Measurements from ENCODE around the gene HRCT1.

The HRCT1 gene

GRCh38 chr9:35928591-35929452 lies 22.8 kb downstream of the HRCT1 start:
- Histone ChIP-seq H4K20me1 (ENCODE audit: insufficient read depth, low read length, poor library complexity, severe bottlenecking) (no peaks in the 10 kb centered on the region), H3K9me2 (replicated peaks; ENCODE audit: low read depth, low read length) (no peaks in the 10 kb centered on the region), H3K36me3 (ENCODE audit: insufficient read depth, low read length) (no peaks in the 10 kb centered on the region), H3K27me3 (ENCODE audit: insufficient read depth, low read length, poor library complexity, severe bottlenecking) (no peaks in the 10 kb centered on the region), H3K4me1 (ENCODE audit: insufficient read depth, low read length, poor library complexity, severe bottlenecking) (peaks cover 4% of the 10 kb centered on the region), H3F3A (ENCODE audit: low read depth) (no peaks in the 10 kb centered on the region), H3K9me3 (ENCODE audit: insufficient read depth, low read depth, low read length) (no peaks in the 10 kb centered on the region), H3K4me2 (ENCODE audit: low read depth, low read length, poor library complexity, severe bottlenecking) (no peak overlapping the region), H3K9ac (ENCODE audit: low read depth, low read length, poor library complexity, severe bottlenecking) (no peak overlapping the region), H2AFZ (ENCODE audit: low read length) (no peak overlapping the region), H3K79me2 (ENCODE audit: insufficient read depth, low read length) (no peaks in the 10 kb centered on the region), H3K4me3 (ENCODE audit: low read length, poor library complexity, severe bottlenecking) (no peak overlapping the region)
- TF ChIP-seq CTCF (conservative IDR thresholded peaks at IDR 0.05; ENCODE audit: low read length) (no peak), EZH2phosphoT487 (IDR thresholded peaks at IDR 0.05; ENCODE audit: borderline replicate concordance) (no peak)

GRCh38 chr9:35929453-35929718 lies 23.4 kb downstream of the HRCT1 start:
- no peaks in the 10 kb centered on the region for H3K9me3 ChIP-seq (ENCODE audit: insufficient read depth, low read depth, low read length)
- no peaks in the 10 kb centered on the region for H4K20me1 ChIP-seq (ENCODE audit: insufficient read depth, low read length, poor library complexity, severe bottlenecking)
- TF ChIP-seq EZH2phosphoT487 (IDR thresholded peaks at IDR 0.05; ENCODE audit: borderline replicate concordance): no peak
- no peaks in the 10 kb centered on the region for H3K36me3 ChIP-seq (ENCODE audit: insufficient read depth, low read length)
- H3F3A ChIP-seq (ENCODE audit: low read depth): no peaks in the 10 kb centered on the region
- no peak overlapping the region for H3K4me2 ChIP-seq (ENCODE audit: low read depth, low read length, poor library complexity, severe bottlenecking)
- H3K4me3 ChIP-seq (ENCODE audit: low read length, poor library complexity, severe bottlenecking): no peak overlapping the region
- H3K79me2 ChIP-seq (ENCODE audit: insufficient read depth, low read length): no peaks in the 10 kb centered on the region
- no peak overlapping the region for H2AFZ ChIP-seq (ENCODE audit: low read length)
- H3K27me3 ChIP-seq (ENCODE audit: insufficient read depth, low read length, poor library complexity, severe bottlenecking): no peaks in the 10 kb centered on the region
- peaks cover 4% of the 10 kb centered on the region for H3K4me1 ChIP-seq (ENCODE audit: insufficient read depth, low read length, poor library complexity, severe bottlenecking)
- no peaks in the 10 kb centered on the region for H3K9me2 ChIP-seq (replicated peaks; ENCODE audit: low read depth, low read length)
- no peak overlapping the region for H3K9ac ChIP-seq (ENCODE audit: low read depth, low read length, poor library complexity, severe bottlenecking)

- H3K9ac ChIP-seq (ENCODE audit: low read depth, low read length, poor library complexity, severe bottlenecking): no peak overlapping the region
- no peaks in the 10 kb centered on the region for H3K9me3 ChIP-seq (ENCODE audit: insufficient read depth, low read depth, low read length)
- H2AFZ ChIP-seq (ENCODE audit: low read length): peak overlapping the region; percentile 7; the same call in 1 of the 2 replicates
- H3K27me3 ChIP-seq (ENCODE audit: insufficient read depth, low read length, poor library complexity, severe bottlenecking): no peaks in the 10 kb centered on the region
- peaks cover 4% of the 10 kb centered on the region for H3K4me1 ChIP-seq (ENCODE audit: insufficient read depth, low read length, poor library complexity, severe bottlenecking)
- TF ChIP-seq EZH2phosphoT487 (IDR thresholded peaks at IDR 0.05; ENCODE audit: borderline replicate concordance) (no peak), CTCF (conservative IDR thresholded peaks at IDR 0.05; ENCODE audit: low read length) (no peak)
- no peaks in the 10 kb centered on the region for H3F3A ChIP-seq (ENCODE audit: low read depth)
- no peak overlapping the region for H3K4me2 ChIP-seq (ENCODE audit: low read depth, low read length, poor library complexity, severe bottlenecking)
- no peaks in the 10 kb centered on the region for H3K79me2 ChIP-seq (ENCODE audit: insufficient read depth, low read length)
- no peaks in the 10 kb centered on the region for H3K9me2 ChIP-seq (replicated peaks; ENCODE audit: low read depth, low read length)
- no peaks in the 10 kb centered on the region for H3K36me3 ChIP-seq (ENCODE audit: insufficient read depth, low read length)
- no peaks in the 10 kb centered on the region for H4K20me1 ChIP-seq (ENCODE audit: insufficient read depth, low read length, poor library complexity, severe bottlenecking)
- H3K4me3 ChIP-seq (ENCODE audit: low read length, poor library complexity, severe bottlenecking): no peak overlapping the region
Measured at GRCh38 chr9:35930521-35930920, 24.5 kb downstream of the HRCT1 start.

- Histone ChIP-seq H3K4me2 (ENCODE audit: low read depth, low read length, poor library complexity, severe bottlenecking) (no peak overlapping the region), H4K20me1 (ENCODE audit: insufficient read depth, low read length, poor library complexity, severe bottlenecking) (no peaks in the 10 kb centered on the region), H3K9me3 (ENCODE audit: insufficient read depth, low read depth, low read length) (no peaks in the 10 kb centered on the region), H3K9ac (ENCODE audit: low read depth, low read length, poor library complexity, severe bottlenecking) (no peak overlapping the region), H2AFZ (ENCODE audit: low read length) (peak overlapping the region; percentile 7; the same call in 1 of the 2 replicates), H3F3A (ENCODE audit: low read depth) (no peaks in the 10 kb centered on the region), H3K4me3 (ENCODE audit: low read length, poor library complexity, severe bottlenecking) (no peak overlapping the region), H3K4me1 (ENCODE audit: insufficient read depth, low read length, poor library complexity, severe bottlenecking) (peaks cover 4% of the 10 kb centered on the region), H3K36me3 (ENCODE audit: insufficient read depth, low read length) (no peaks in the 10 kb centered on the region), H3K9me2 (replicated peaks; ENCODE audit: low read depth, low read length) (no peaks in the 10 kb centered on the region), H3K79me2 (ENCODE audit: insufficient read depth, low read length) (no peaks in the 10 kb centered on the region), H3K27me3 (ENCODE audit: insufficient read depth, low read length, poor library complexity, severe bottlenecking) (no peaks in the 10 kb centered on the region)
- no peak for TF ChIP-seq CTCF (conservative IDR thresholded peaks at IDR 0.05; ENCODE audit: low read length)
- no peak for TF ChIP-seq EZH2phosphoT487 (IDR thresholded peaks at IDR 0.05; ENCODE audit: borderline replicate concordance)
Measured at GRCh38 chr9:35930989-35931388, 25.0 kb downstream of the HRCT1 start.
